GM19035 (cell line): ENCODE data around the gene PTHLH.

Source experiments
- ATAC-seq: cut with Tn5 transposase; IDR thresholded peaks from one replicate; pipeline ENCODE4 v1.9.1; 2021; ENCODE audit not compliant: unreplicated experiment

Gene PTHLH

DNA sequence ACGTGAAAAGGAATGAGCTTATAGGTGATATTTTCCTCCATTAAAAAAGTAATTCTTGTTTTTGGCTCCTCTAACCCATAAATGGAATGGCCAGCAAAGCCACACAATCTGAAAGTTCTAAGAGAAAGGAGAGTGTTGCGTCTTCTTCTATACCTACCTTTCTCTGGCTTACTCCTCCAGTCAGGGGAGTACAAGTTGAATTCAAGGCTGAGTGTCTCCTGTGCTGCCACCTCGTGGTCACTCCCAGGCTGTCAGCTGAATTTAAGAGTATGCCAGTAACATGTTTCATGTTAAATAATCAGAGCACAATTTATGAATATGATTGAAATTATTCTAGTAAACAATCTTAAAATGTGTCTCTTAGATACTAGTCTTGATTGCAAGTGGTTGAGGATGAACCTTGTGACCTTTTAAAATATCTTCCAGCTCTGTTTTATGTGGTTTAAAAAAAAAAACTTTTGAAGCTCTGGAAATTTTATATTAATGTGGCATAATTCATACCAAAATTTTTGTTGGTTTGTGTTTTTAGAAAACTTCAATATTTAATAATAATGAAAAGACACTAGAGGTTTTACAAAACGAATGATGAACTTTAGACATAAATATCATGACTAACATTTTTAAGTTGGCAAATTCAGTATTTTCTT lies 31.7 kb downstream of the PTHLH start:
- peak; percentile 88 for ATAC-seq

DNA sequence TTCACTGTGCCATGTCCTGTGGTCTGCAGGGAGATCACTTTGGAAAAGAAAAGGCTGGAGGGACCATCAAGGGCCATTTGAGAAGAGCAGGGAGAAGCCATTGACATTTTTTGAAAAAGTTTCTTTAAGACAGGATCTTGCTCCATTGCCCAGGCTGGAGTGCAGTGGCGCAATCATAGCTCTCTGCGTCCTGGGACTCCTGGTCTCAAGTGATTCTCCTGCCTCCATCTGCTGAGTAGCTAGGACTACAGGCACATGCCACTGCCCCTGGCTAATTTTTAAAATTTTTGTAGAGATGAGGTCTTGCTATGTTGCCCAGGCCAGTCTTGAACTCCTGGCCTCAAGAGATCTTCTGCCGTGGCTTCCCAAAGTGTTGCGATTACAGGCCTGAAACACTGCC lies 32.3 kb downstream of the PTHLH start:
- no peak for ATAC-seq

DNA sequence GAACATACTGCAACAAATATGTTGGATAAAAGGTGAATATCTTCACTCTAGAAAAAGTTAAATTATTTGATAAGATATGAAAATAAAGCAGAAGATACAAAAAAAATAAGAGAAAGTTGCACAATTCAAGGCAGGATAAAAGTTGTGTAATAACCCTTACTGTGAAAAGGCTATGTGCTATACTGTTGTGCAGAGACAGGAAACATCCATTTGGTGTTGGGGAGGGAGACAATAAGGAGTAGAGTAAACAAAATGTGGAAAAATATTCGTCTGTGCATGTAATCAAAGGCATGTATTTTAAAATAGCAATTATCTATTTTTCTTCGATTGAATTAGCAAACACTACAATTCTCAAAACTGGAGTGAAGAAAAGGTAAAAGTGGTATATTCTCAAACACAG lies 34.8 kb downstream of the PTHLH start:
- ATAC-seq: no peak

DNA sequence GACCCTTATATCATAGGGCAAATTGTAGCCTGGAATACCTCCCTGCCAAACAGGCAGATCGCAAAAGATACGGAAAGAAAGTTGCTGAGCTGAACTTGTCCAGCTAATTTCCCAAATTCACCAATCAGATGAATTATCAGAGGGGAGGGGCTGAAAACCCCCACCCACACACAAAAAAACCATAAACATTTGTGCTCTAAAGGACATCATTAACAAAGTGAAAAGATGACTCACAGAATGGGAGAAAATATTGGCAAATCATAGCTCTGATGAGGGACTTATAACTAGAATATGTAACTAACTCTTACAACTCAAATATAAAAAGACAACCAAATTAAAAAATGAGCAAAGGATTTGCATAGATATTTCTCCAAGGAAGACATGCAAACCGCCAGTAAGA lies 36.3 kb downstream of the PTHLH start:
- ATAC-seq: no peak

DNA sequence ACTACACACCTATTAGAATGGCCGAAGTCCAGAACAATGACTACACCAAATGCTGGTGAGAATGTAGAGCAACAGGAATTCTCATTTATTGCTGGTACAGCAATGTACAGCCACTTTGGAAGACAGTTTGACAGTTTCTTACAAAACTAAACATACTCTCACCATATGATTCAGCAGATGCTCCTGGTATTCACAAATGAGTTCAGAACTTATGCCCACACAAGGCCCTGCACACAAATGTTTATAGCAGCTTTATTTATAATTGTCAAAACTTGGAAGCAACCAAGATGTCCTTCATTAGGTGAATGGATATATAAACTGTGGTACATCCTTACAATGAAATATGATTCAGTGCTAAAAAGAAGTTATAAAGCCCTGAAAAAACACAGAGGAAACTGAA lies 38.3 kb downstream of the PTHLH start:
- ATAC-seq: no peak

DNA sequence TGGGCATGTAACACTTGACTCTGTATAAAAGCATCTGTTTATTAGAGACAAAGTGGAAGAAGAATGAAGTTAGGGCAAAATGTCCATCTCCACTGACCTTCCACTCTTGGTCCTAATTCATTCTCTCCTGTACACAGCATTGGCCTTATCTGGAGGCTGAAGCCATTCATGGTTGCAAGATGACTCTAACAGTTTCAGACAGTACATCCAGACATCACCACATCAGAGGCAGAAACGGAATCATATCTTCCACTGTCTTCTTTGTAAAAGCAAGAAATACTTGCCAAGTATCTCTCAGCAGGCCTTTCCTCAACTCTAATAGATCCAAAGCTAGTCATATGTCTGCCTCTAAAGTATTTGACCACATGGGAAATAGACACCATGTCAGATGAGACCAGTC lies 41.1 kb downstream of the PTHLH start:
- no peak for ATAC-seq

DNA sequence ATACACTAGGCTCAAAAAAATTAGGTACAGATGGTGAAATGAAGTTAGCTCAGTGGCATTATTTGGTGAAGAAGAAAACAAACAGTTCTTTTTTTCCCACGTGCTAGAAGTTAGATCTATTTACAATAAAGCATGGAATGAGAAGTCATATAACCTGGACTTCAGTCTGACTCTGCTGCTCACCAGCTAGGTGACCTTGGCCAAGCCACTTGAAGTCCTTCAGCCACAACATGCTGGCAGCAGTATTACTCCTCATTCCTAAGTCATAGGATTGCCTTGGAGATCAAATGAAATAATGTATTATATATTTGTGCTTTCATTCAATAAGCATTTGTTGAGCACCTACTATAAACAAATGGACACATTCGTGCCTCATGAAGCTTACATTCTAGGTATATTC lies 45.2 kb downstream of the PTHLH start:
- ATAC-seq: no peak

DNA sequence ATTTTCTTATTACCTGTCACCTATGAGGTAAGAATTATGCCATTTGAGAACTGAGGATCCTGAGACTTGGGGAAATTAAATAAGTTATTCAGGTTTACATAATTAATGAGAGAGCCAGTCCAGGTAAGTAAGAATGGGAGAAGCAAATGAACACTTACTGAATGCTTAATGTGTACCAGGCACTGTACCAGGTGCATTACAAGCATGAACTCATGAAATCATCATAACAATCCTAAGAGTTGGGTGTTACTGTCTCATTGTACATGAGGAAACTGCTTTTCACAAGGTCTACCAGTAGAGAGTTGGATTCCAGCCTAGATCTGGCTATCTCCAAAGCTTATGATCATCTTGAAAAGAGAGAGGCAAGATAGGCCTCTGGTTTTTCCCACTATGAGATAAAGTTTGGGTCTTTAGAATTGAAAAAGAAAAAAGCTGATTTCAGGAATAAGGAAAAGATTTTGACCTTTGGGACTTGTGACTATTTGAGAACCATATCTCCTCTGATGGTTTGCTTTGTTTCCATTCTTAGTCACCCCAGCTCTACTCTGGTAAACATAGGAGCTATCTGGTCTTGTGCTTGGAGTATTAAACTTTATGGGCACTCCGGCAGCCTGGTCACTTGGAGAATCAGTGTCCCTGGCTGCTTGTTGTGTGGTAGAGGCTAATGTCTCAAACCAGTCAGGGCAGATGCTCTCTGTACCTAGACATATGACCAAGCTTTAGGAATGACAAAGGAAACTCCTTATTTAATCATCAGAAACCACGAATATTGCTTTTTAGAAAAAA lies 48.0 kb downstream of the PTHLH start:
- no peak for ATAC-seq

DNA sequence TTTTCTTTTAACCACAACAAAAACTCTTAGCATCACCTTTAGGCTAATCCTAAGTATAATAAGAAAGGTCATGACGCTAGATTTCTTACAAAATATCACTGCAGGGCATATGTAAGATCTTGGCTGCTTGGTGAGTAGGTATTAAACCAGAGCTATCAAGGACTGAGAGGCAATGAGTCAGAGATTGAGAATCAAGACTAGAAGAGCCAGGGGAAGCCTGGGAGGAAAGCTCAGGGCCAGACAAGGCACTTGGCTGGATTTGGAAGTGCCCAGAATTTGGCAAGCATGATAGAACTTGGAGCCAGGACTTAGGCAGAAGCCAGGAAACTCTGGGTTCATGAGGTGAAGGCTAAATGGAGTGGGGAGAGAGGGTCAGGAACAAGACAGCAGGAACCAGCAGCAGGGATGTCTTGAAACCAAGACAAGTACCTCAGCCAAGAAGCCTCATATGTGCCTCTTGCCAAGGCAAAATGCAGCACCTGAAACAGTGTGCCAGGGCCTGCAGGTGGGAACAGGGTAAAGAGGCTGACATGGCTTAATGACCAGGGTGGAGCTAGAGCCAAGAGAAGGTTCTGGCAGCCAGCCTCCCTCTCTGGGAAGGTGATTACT lies 49.9 kb downstream of the PTHLH start:
- ATAC-seq: no peak

DNA sequence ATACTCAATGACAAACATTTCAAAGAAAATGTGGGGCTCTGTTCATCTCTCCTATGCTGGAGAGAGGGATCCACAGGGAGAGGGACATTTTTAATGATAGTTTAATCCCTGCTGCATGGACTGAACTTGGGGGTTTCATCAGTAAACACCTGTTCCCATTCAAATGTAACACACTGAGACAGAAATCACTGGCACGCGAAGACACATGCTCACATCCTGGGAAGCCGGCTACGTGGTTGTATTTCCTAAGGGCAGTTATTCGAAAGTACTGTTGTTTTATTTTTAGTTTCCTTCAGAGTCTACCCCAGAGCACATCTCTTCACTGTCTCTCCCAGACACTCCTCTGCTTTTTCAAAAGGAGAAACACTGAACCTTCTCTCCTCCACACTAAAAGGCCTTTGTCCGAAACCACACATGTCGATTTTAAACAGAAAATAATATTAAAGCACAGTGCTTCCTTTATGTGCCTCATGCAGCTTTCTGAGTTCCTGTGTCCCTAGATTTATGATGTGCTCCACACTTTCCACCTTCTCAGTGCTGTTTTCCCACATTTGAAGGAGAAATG lies 52.8 kb downstream of the PTHLH start:
- ATAC-seq: no peak

DNA sequence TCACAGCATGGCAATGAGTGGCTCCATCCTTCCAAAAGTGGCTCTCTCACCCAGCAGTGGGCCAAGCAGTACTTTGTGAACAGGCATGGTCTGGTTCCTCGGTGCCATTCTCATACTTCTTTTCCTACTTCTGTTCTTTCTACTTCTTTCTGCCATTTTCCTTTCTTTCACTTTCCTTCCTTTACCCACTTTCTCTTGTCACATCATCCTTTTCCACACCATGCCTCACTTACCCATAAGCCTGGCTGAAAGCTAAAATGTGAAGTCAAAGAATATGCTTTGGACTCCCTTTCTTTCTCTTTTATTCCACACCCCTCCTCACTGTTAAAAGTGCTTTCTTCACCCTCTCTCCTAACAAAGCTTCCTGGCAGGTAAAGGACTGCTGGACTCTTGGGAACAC lies 57.0 kb downstream of the PTHLH start:
- ATAC-seq: no peak

DNA sequence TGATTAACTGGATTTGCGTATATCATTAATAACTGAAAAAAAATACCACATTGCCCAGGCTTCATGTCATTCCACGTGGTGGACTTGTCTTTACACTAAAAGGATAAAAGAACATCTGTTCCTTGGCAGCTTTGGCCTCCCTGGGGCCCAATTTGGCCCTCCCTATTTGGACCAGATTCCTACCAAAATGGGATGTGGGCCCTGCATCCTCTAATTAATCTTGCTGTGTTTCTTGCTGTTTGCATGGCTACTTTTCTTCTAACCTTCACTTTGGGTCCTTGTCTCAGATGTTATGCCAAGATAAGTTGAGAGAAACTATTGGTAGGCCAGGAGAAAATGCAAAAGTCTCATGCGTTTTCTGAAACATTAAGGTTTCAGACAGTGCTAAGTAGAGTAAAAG lies 57.5 kb downstream of the PTHLH start:
- no peak for ATAC-seq

DNA sequence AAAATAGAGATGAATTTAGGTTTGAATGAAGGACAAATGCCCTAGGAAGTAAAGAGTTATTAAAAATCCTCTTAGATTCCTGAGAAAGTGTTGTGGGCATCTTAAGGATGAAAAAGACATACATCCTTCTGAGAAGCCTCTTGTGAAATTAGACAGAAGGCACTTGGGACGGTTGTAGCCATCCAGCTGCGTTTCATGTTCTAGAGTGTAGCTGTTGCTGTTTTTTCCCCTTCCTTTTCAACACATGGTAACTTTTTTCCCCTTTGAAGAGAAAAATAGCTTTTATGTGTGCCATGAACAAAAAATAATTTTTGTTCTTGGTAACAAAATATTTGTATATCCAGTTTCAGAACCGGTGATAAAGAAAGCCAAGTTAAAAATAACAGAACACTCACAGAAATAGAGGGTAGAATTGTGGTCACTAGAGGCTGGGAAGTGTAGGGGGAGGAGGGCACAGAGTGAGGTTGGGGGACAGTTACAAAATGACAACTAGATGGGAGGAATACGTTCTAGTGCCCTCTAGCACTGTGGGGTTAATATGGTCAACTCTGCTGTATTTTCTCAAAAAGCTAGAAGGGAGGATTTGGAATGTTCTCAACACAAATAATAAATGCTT lies 58.4 kb downstream of the PTHLH start:
- ATAC-seq: no peak

DNA sequence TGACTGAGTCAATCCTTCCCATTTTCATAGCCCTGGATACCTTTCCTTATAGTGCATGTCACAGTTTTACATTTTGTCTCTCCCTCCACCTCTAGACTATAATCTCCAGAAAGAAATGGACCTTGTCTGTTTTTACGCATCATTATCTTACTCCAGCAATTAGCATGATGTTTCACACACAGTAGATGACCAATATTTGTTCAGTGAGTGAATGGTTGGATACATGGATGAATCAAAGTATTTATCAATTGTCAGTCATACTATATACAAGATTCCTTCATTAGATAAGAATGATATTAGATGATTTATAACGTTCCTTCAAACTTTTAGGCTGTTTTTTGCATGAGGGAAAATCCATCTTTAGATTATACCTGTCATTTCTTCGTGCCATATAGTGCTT lies 61.1 kb downstream of the PTHLH start:
- no peak for ATAC-seq
